ENCODE data around the gene NNMT. TPM values are rescaled to one million over a fixed set of nuclear protein-coding genes. Genes with fewer than 3 reads are reported as not detected.

NNMT gene
- polyA plus RNA-seq, 1 donor from 2014 or later: not detected

GRCh38 chr11:114289779-114290178 lies 6.4 kb upstream of the NNMT start:
- Histone ChIP-seq H3K4me3 (ENCODE audit: low read length) (no peak overlapping the region), H2AFZ (ENCODE audit: low read depth, low read length) (no peak overlapping the region), H4K20me1 (ENCODE audit: insufficient read depth) (no peaks in the 10 kb centered on the region), H3K79me2 (replicated peaks; ENCODE audit: insufficient read depth, low read length) (no peaks in the 10 kb centered on the region), H3K4me2 (ENCODE audit: low read length) (no peak overlapping the region), H3K9me2 (ENCODE audit: insufficient read depth, low read length) (no peaks in the 10 kb centered on the region), H3K9ac (ENCODE audit: low read length) (no peak overlapping the region), H3K36me3 (ENCODE audit: insufficient read depth, low read length) (no peaks in the 10 kb centered on the region), H3K27ac (ENCODE audit: low read length) (no peak overlapping the region), H3F3A (ENCODE audit: insufficient read depth, low read length, poor library complexity, severe bottlenecking) (no peaks in the 10 kb centered on the region), H3K9me3 (ENCODE audit: low read length) (no peaks in the 10 kb centered on the region), H3K27me3 (ENCODE audit: insufficient read depth, low read depth, low read length) (no peaks in the 10 kb centered on the region)
- TF ChIP-seq EP300 (conservative IDR thresholded peaks at IDR 0.05; ENCODE audit: poor library complexity, severe bottlenecking): no peak
- TF ChIP-seq RAD21 (conservative IDR thresholded peaks at IDR 0.05): no peak
- no peak for TF ChIP-seq EZH2 (IDR thresholded peaks at IDR 0.05; ENCODE audit: borderline replicate concordance, insufficient read depth, low read length, poor library complexity, severe bottlenecking)
- TF ChIP-seq CTCF (IDR thresholded peaks at IDR 0.05; ENCODE audit: poor library complexity, severe bottlenecking): no peak
- TF ChIP-seq TAF1 (IDR thresholded peaks at IDR 0.05; ENCODE audit: low read depth): no peak
- TF ChIP-seq REST (IDR thresholded peaks at IDR 0.05; ENCODE audit: borderline replicate concordance): no peak
- TF ChIP-seq MXI1 (conservative IDR thresholded peaks at IDR 0.05; ENCODE audit: poor library complexity, severe bottlenecking): no peak
- no peak for TF ChIP-seq SMC3 (conservative IDR thresholded peaks at IDR 0.05; ENCODE audit: poor library complexity)
- no peak for TF ChIP-seq POLR2AphosphoS5 (IDR thresholded peaks at IDR 0.05)

- Histone ChIP-seq H4K20me1 (ENCODE audit: insufficient read depth) (no peaks in the 10 kb centered on the region), H3K4me2 (ENCODE audit: low read length) (no peak overlapping the region), H2AFZ (ENCODE audit: low read depth, low read length) (no peak overlapping the region), H3K27me3 (ENCODE audit: insufficient read depth, low read depth, low read length) (no peaks in the 10 kb centered on the region), H3K79me2 (replicated peaks; ENCODE audit: insufficient read depth, low read length) (no peaks in the 10 kb centered on the region), H3K9me3 (ENCODE audit: low read length) (no peaks in the 10 kb centered on the region), H3K36me3 (ENCODE audit: insufficient read depth, low read length) (no peaks in the 10 kb centered on the region), H3K27ac (ENCODE audit: low read length) (no peak overlapping the region), H3F3A (ENCODE audit: insufficient read depth, low read length, poor library complexity, severe bottlenecking) (no peaks in the 10 kb centered on the region), H3K9me2 (ENCODE audit: insufficient read depth, low read length) (no peaks in the 10 kb centered on the region), H3K4me3 (ENCODE audit: low read length) (no peak overlapping the region), H3K9ac (ENCODE audit: low read length) (no peak overlapping the region)
- no peak for TF ChIP-seq RAD21 (conservative IDR thresholded peaks at IDR 0.05)
These were observed 5.5 kb upstream of the NNMT start for GRCh38 chr11:114290503-114291235.
